Measurements from ENCODE around the gene FIGNL2. TPM values are rescaled to one million over a fixed set of nuclear protein-coding genes. Genes with fewer than 3 reads are reported as not detected.

The FIGNL2 gene
- total RNA-seq, 1 experiment from 2014 or later: not detected

- no peak overlapping the region for H3K4me3 Mint-ChIP-seq (ENCODE audit: low read depth, unreplicated experiment)
- CTCF ChIA-PET: no interaction called here
- H3K27me3 Mint-ChIP-seq (ENCODE audit: unreplicated experiment): peaks cover 61% of the 10 kb centered on the region
Observed at GRCh38 chr12:51867796-51868428, 19.4 kb upstream of the FIGNL2 start.

GRCh38 chr12:51867371-51867770 is 18.9 kb upstream of the FIGNL2 start:
- DNase-seq: no peak
- Mint-ChIP-seq H3K36me3 (ENCODE audit: insufficient read depth, unreplicated experiment) (no peaks in the 10 kb centered on the region), H3K4me1 (ENCODE audit: low read depth, unreplicated experiment) (no peaks in the 10 kb centered on the region), H3K9me3 (ENCODE audit: low read depth, unreplicated experiment) (no peaks in the 10 kb centered on the region), H3K4me3 (ENCODE audit: low read depth, unreplicated experiment) (no peak overlapping the region), H3K27ac (ENCODE audit: unreplicated experiment) (no peak overlapping the region), H3K27me3 (ENCODE audit: unreplicated experiment) (peaks cover 65% of the 10 kb centered on the region)
- intact Hi-C loops (cut with micrococcal nuclease; ENCODE audit: unreplicated experiment): no loop called here
- CTCF ChIA-PET: interaction anchor here (0.7 kb wide), 1 partner anchor 1682 kb away, joined by 3 read pairs; no protein-coding TSS in a partner anchor
- TF ChIP-seq, protein P1, sequence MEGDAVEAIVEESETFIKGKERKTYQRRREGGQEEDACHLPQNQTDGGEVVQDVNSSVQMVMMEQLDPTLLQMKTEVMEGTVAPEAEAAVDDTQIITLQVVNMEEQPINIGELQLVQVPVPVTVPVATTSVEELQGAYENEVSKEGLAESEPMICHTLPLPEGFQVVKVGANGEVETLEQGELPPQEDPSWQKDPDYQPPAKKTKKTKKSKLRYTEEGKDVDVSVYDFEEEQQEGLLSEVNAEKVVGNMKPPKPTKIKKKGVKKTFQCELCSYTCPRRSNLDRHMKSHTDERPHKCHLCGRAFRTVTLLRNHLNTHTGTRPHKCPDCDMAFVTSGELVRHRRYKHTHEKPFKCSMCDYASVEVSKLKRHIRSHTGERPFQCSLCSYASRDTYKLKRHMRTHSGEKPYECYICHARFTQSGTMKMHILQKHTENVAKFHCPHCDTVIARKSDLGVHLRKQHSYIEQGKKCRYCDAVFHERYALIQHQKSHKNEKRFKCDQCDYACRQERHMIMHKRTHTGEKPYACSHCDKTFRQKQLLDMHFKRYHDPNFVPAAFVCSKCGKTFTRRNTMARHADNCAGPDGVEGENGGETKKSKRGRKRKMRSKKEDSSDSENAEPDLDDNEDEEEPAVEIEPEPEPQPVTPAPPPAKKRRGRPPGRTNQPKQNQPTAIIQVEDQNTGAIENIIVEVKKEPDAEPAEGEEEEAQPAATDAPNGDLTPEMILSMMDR (IDR thresholded peaks at IDR 0.05; ENCODE audit: unreplicated experiment): no peak
- no TSS peak for BruUV-seq (replicated peaks)

More at GRCh38 chr12:51867796-51868428, 19.4 kb upstream of the FIGNL2 start:
- TF ChIP-seq, protein P1 (IDR thresholded peaks at IDR 0.05; ENCODE audit: unreplicated experiment): no peak
- Mint-ChIP-seq H3K9me3 (ENCODE audit: low read depth, unreplicated experiment) (no peaks in the 10 kb centered on the region), H3K36me3 (ENCODE audit: insufficient read depth, unreplicated experiment) (no peaks in the 10 kb centered on the region), H3K27ac (ENCODE audit: unreplicated experiment) (no peak overlapping the region), H3K4me1 (ENCODE audit: low read depth, unreplicated experiment) (no peaks in the 10 kb centered on the region)
- DNase-seq: no peak
- BruUV-seq (replicated peaks): no TSS peak
- intact Hi-C loops (cut with micrococcal nuclease; ENCODE audit: unreplicated experiment): no loop called here

DNA sequence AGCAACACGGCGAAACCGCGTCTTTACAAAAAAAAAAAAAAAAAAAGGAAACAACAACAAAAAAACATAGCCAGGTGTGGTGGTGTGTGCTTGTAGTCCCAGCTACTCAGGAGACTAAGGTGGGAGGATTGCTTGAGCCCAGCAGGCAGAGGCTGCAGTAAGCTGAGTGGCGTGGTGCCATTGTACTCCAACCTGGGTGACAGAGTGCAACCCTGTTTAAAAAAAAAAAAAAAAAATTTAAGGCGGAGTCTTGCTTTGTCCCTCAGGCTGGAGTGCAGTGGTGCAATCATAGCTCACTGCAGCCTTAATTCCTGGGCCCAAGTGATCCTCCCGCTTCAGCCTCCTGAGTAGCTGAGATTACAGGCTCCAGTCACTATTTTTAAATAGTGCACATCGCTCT is 18.2 kb upstream of the FIGNL2 start:
- no peak overlapping the region for H3K27ac Mint-ChIP-seq (ENCODE audit: unreplicated experiment)
- H3K27me3 Mint-ChIP-seq (ENCODE audit: unreplicated experiment): peaks cover 65% of the 10 kb centered on the region
- no TSS peak for BruUV-seq (replicated peaks)
- TF ChIP-seq, protein P1 (IDR thresholded peaks at IDR 0.05; ENCODE audit: unreplicated experiment): no peak
- no peak for DNase-seq
- H3K4me3 Mint-ChIP-seq (ENCODE audit: low read depth, unreplicated experiment): no peak overlapping the region
- H3K9me3 Mint-ChIP-seq (ENCODE audit: low read depth, unreplicated experiment): no peaks in the 10 kb centered on the region
- no peaks in the 10 kb centered on the region for H3K36me3 Mint-ChIP-seq (ENCODE audit: insufficient read depth, unreplicated experiment)
- no peaks in the 10 kb centered on the region for H3K4me1 Mint-ChIP-seq (ENCODE audit: low read depth, unreplicated experiment)
- CTCF ChIA-PET: interaction anchor here (0.7 kb wide), 1 partner anchor 1681 kb away, joined by 3 read pairs; no protein-coding TSS in a partner anchor
- intact Hi-C loops (cut with micrococcal nuclease; ENCODE audit: unreplicated experiment): no loop called here

GRCh38 chr12:51866324-51866723 is 17.8 kb upstream of the FIGNL2 start:
- Mint-ChIP-seq H3K9me3 (ENCODE audit: low read depth, unreplicated experiment) (no peaks in the 10 kb centered on the region), H3K27ac (ENCODE audit: unreplicated experiment) (no peak overlapping the region), H3K4me1 (ENCODE audit: low read depth, unreplicated experiment) (no peaks in the 10 kb centered on the region), H3K4me3 (ENCODE audit: low read depth, unreplicated experiment) (no peak overlapping the region), H3K27me3 (ENCODE audit: unreplicated experiment) (peaks cover 65% of the 10 kb centered on the region), H3K36me3 (ENCODE audit: insufficient read depth, unreplicated experiment) (no peaks in the 10 kb centered on the region)
- TF ChIP-seq, protein P1 (IDR thresholded peaks at IDR 0.05; ENCODE audit: unreplicated experiment): no peak
- DNase-seq: no peak
- intact Hi-C loops (cut with micrococcal nuclease; ENCODE audit: unreplicated experiment): no loop called here
- CTCF ChIA-PET: no interaction called here
- BruUV-seq (replicated peaks): no TSS peak
